HCT116 (cell line): ENCODE results near the gene SRL. TPM values are rescaled to one million over a fixed set of nuclear protein-coding genes. Genes with fewer than 3 reads are reported as not detected.

ENCODE experiments used
- ATAC-seq: fragments of 200-7000 bp; cut with Tn5 transposase; 2 replicates; pipeline ENCODE4 v1.9.1; 2020; ENCODE audit warnings: mild to moderate bottlenecking, moderate library complexity
- BruUV-seq: library from RNA; stranded (reverse); fragments of 400-500 nt; replicated peaks from 2 replicates; lab custom pipeline; 2021; lab: Mats Ljungman, UMichigan
- CTCF ChIA-PET: fragments of 300-600 bp; sonication (Branson Sonifier 250); formaldehyde crosslinking; loops from one replicate; lab custom pipeline; 2021; ENCODE audit warnings: antibody characterized with exemption; lab: Charles Lee
- POLR2A ChIA-PET: fragments of 300-600, 350-600 bp; sonication (Branson Sonifier 250); formaldehyde crosslinking; loops from one replicate; lab custom pipeline; 2021; ENCODE audit warnings: antibody characterized with exemption; lab: Charles Lee
- RAD21 ChIA-PET, 2 experiments: fragments of 300-600 bp; sonication (Branson Sonifier 250); formaldehyde crosslinking; loops; one replicate each; lab custom pipeline; 2023; ENCODE audit warnings: low total read pairs in 2 of 2; ENCODE audit not compliant: uncharacterized antibody in 2 of 2, unreplicated experiment in 2 of 2, low non-redundant PET in 1 of 2; lab: Charles Lee
- DNase-seq: peaks from one replicate; pipeline ENCODE4 v3.0.0-alpha.2; 2010; ENCODE audit warnings: low read depth, low spot score
- H2AFZ ChIP-seq: fragments of 200-600 bp; shearing (Covaris generic), sonication (generic); 2 replicates; pipeline ENCODE4 v1.6.1; 2017; ENCODE audit warnings: low read depth, mixed run types, mixed read lengths, antibody characterized with exemption, low read length; ENCODE audit not compliant: poor library complexity, severe bottlenecking
- H3K27ac ChIP-seq: 2 replicates; pipeline ENCODE4 v1.5.1; 2012; ENCODE audit warnings: low read depth, low read length
- H3K27me3 ChIP-seq: fragments of 200-600 bp; sonication (generic); 2 replicates; pipeline ENCODE4 v1.6.1; 2016; ENCODE audit warnings: mixed run types, low read length, mixed read lengths; ENCODE audit not compliant: insufficient read depth
- H3K36me3 ChIP-seq, 2 experiments: fragments of 200-500 bp in 1 of 2; fragments of 200-600 bp in 1 of 2; sonication (Bioruptor generic) in 1 of 2; sonication (generic) in 1 of 2; 2 replicates each; pipeline versions ENCODE4 v1.5.1 to v1.6.1; 2014 to 2016; ENCODE audit warnings: low read length in 2 of 2, inconsistent platforms in 1 of 2, mixed read lengths in 1 of 2, mixed run types in 1 of 2; ENCODE audit not compliant: insufficient read depth in 2 of 2, control insufficient read depth in 1 of 2
- H3K4me1 ChIP-seq, 2 experiments: fragments of 200-600 bp in 1 of 2; sonication (generic) in 1 of 2; 2 replicates each; pipeline versions ENCODE4 v1.5.1 to v1.6.1; 2012 to 2017; ENCODE audit warnings: low read length in 2 of 2, inconsistent platforms in 1 of 2, mild to moderate bottlenecking in 1 of 2, mixed read lengths in 1 of 2, mixed run types in 1 of 2, moderate library complexity in 1 of 2; ENCODE audit not compliant: insufficient read depth in 2 of 2, control insufficient read depth in 1 of 2
- H3K4me2 ChIP-seq: fragments of 200-600 bp; sonication (generic); 2 replicates; pipeline ENCODE4 v1.6.1; 2017; ENCODE audit warnings: mixed run types, low read length, mixed read lengths
- H3K4me3 ChIP-seq, 2 experiments: fragments of 200-600 bp in 1 of 2; sonication (generic) in 1 of 2; replicated peaks in 1 of 2; 2 replicates each; pipeline ENCODE4 v1.5.1; 2011 to 2016; ENCODE audit warnings: low read length in 2 of 2, control low read depth in 1 of 2, low read depth in 1 of 2, mild to moderate bottlenecking in 1 of 2, mixed read lengths in 1 of 2, mixed run types in 1 of 2
- H3K79me2 ChIP-seq: fragments of 200-600 bp; sonication (generic); 2 replicates; pipeline ENCODE4 v1.6.1; 2017; ENCODE audit warnings: mild to moderate bottlenecking, mixed run types, low read length, moderate library complexity, mixed read lengths; ENCODE audit not compliant: insufficient read depth
- H3K9ac ChIP-seq: fragments of 200-600 bp; sonication (generic); 2 replicates; pipeline ENCODE4 v1.6.1; 2016; ENCODE audit warnings: low read length, mixed read lengths
- H3K9me2 ChIP-seq: fragments of 200-600 bp; sonication (generic), shearing (Covaris generic); 2 replicates; pipeline ENCODE4 v1.6.1; 2017; ENCODE audit warnings: mixed run types, mild to moderate bottlenecking, moderate library complexity; ENCODE audit not compliant: insufficient read depth
- H3K9me3 ChIP-seq, 2 experiments: fragments of 200-500 bp in 1 of 2; fragments of 200-600 bp in 1 of 2; sonication (Bioruptor generic) in 1 of 2; sonication (generic) in 1 of 2; 2 replicates each; pipeline ENCODE4 v1.6.1; 2014 to 2017; ENCODE audit warnings: low read length in 2 of 2, mixed read lengths in 2 of 2, inconsistent platforms in 1 of 2, low read depth in 1 of 2, mild to moderate bottlenecking in 1 of 2, mixed run types in 1 of 2, moderate library complexity in 1 of 2; ENCODE audit not compliant: control insufficient read depth in 1 of 2, insufficient read depth in 1 of 2
- H4K20me1 ChIP-seq: fragments of 200-600 bp; sonication (generic), shearing (Covaris generic); 2 replicates; pipeline ENCODE4 v1.6.1; 2017; ENCODE audit warnings: mixed run types, mild to moderate bottlenecking, moderate library complexity; ENCODE audit not compliant: insufficient read depth
- CBX3 ChIP-seq: IDR thresholded peaks from 2 replicates; pipeline ENCODE4 v1.6.1; 2012; ENCODE audit warnings: low read depth
- ELF1 ChIP-seq: IDR thresholded peaks from 2 replicates; pipeline ENCODE4 v1.6.1; 2012; ENCODE audit warnings: low read depth, borderline replicate concordance
- SRF ChIP-seq: IDR thresholded peaks from 2 replicates; pipeline ENCODE4 v1.6.1; 2012; ENCODE audit warnings: low read depth
- ZNF274 ChIP-seq: fragments of 200-500 bp; sonication (Bioruptor generic); IDR thresholded peaks from 2 replicates; pipeline ENCODE4 v1.6.1; 2014; ENCODE audit warnings: mild to moderate bottlenecking, low read depth, low read length, inconsistent platforms
- intact Hi-C: fragments of 100-400 bp; cut with micrococcal nuclease; formaldehyde crosslinking; loops from 2 replicates; pipeline ENCODE4 v1.10.0; 2022
- total RNA-seq: library from RNA; stranded (reverse); gene quantifications from one replicate; pipeline ENCODE4 v1.2.1, GENCODE V29; 2021; ENCODE audit not compliant: unreplicated experiment
- TF ChIP-seq, protein P1 (sequence below): IDR thresholded peaks from 2 replicates; pipeline ENCODE4 v1.6.1; 2011; ENCODE audit warnings: mild to moderate bottlenecking, low read length, moderate library complexity; ENCODE audit not compliant: insufficient replicate concordance; ENCODE audit errors: extremely low read depth

Gene SRL
- total RNA-seq, 1 experiment from 2014 or later: not detected

DNA sequence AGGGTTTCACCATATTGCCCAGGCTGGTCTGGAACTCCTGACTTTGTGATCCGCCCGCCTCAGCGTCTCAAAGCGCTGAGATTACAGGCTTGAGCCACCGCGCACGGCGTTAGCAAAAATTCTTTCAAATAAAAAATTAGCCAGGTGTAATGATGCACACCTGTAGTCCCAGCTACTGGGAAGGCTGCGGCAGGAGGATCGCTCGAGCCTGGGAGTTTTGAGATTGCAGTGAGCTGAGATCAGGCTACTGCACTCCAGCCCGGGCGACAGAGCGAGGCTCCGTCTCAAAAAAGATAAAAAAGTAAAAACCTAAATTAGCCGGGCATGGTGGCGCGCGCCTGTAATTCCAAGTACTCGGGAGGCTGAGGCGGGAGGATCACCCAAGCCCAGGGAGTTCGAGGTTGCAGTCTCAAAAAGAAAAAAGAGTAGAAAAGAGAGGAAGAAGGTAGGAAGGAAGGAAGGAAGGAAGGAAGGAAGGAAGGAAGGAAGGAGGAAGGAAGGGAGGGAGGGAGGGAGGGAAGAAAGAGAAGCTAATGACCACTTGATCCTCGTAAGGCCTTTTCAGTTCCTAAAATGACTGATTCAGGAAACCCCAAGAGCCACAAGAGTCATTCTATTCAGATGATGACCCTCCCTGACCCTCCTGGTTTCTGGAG, 59.2 kb downstream of the SRL start (continued):
- TF ChIP-seq, protein P1, sequence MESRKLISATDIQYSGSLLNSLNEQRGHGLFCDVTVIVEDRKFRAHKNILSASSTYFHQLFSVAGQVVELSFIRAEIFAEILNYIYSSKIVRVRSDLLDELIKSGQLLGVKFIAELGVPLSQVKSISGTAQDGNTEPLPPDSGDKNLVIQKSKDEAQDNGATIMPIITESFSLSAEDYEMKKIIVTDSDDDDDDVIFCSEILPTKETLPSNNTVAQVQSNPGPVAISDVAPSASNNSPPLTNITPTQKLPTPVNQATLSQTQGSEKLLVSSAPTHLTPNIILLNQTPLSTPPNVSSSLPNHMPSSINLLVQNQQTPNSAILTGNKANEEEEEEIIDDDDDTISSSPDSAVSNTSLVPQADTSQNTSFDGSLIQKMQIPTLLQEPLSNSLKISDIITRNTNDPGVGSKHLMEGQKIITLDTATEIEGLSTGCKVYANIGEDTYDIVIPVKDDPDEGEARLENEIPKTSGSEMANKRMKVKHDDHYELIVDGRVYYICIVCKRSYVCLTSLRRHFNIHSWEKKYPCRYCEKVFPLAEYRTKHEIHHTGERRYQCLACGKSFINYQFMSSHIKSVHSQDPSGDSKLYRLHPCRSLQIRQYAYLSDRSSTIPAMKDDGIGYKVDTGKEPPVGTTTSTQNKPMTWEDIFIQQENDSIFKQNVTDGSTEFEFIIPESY: no peak
- TF ChIP-seq SRF (no peak), CBX3 (no peak)
- TF ChIP-seq, all 23 proteins: peak for 0

GRCh38 chr16:4180511-4180910, 61.4 kb downstream of the SRL start:
- no peaks in the 10 kb centered on the region for H3K27me3 ChIP-seq
- H4K20me1 ChIP-seq: no peaks in the 10 kb centered on the region
- no peak overlapping the region for H2AFZ ChIP-seq
- no peaks in the 10 kb centered on the region for H3K9me2 ChIP-seq
- ChIA-PET POLR2A (no interaction called here), RAD21 (no interaction called here), CTCF (no interaction called here)
- H3K79me2 ChIP-seq: no peaks in the 10 kb centered on the region
- no peak for TF ChIP-seq ZNF274
- no peak for TF ChIP-seq ELF1
- DNase-seq (no peak), ATAC-seq (no peak)
- H3K4me1 ChIP-seq: peaks cover 24 to 61% of the 10 kb centered on the region in 2 experiments
- BruUV-seq: no TSS peak
- H3K9me3 ChIP-seq: no peaks in the 10 kb centered on the region
- no peak overlapping the region for H3K4me2 ChIP-seq
- intact Hi-C loops: loop anchor here (5.0 kb wide), 1 partner anchor 72 kb away; no protein-coding TSS in a partner anchor
- no peak overlapping the region for H3K4me3 ChIP-seq
- H3K9ac ChIP-seq: no peak overlapping the region
- H3K36me3 ChIP-seq: no peaks in the 10 kb centered on the region
- no peak overlapping the region for H3K27ac ChIP-seq
